Mucosa of rectum (tissue), 2 donors: ENCODE data around the gene OR52N5.

Experiments used
- H3K27ac ChIP-seq, 2 donors: one replicate each; pipeline ENCODE4 v1.7.0; 2013; ENCODE audit warnings: inconsistent platforms in 2 of 2, low read depth in 2 of 2, low read length in 2 of 2
- H3K27me3 ChIP-seq, 2 donors: one replicate each; pipeline ENCODE4 v1.7.0; 2013; ENCODE audit warnings: low read length in 2 of 2; ENCODE audit not compliant: control insufficient read depth in 2 of 2, insufficient read depth in 2 of 2
- H3K36me3 ChIP-seq, 2 donors: one replicate each; pipeline ENCODE4 v1.7.0; 2013; ENCODE audit warnings: low read length in 2 of 2; ENCODE audit not compliant: control insufficient read depth in 2 of 2, insufficient read depth in 2 of 2
- H3K4me1 ChIP-seq, 2 donors: one replicate each; pipeline ENCODE4 v1.7.0; 2013; ENCODE audit warnings: low read length in 2 of 2, mild to moderate bottlenecking in 1 of 2; ENCODE audit not compliant: control insufficient read depth in 2 of 2, insufficient read depth in 2 of 2
- H3K4me3 ChIP-seq, 2 donors: one replicate each; pipeline ENCODE4 v1.7.0; 2013; ENCODE audit warnings: low read length in 2 of 2
- H3K9ac ChIP-seq, 2 donors: one replicate each; pipeline ENCODE4 v1.7.0; 2013; ENCODE audit warnings: low read length in 2 of 2, low read depth in 1 of 2, mild to moderate bottlenecking in 1 of 2
- H3K9me3 ChIP-seq, 2 donors: one replicate each; pipeline ENCODE4 v1.7.0; 2013; ENCODE audit warnings: low read length in 2 of 2; ENCODE audit not compliant: control insufficient read depth in 2 of 2
- donor health status: healthy.
- donor health status: Normal muscosa, but diverticular disease.

The OR52N5 gene

DNA sequence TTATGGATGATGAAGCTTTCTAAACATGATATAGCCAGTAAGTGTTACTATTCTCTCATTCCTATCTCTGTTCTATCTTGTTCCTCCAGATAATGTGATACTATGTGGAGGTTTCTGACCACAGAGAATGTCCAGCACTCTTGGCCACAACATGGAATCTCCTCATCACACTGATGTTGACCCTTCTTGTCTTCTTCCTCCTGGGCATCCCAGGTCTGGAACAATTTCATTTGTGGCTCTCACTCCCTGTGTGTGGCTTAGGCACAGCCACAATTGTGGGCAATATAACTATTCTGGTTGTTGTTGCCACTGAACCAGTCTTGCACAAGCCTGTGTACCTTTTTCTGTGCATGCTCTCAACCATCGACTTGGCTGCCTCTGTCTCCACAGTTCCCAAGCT is 56.8 kb downstream of the OR52N5 start:
- no peak overlapping the region for H3K27ac ChIP-seq
- H3K36me3 ChIP-seq, result no peaks in the 10 kb centered on the region
- no peaks in the 10 kb centered on the region for H3K27me3 ChIP-seq
- no peaks in the 10 kb centered on the region for H3K4me1 ChIP-seq
- H3K4me3 ChIP-seq, result no peak overlapping the region
- H3K9ac ChIP-seq, result no peak overlapping the region
- no peaks in the 10 kb centered on the region for H3K9me3 ChIP-seq
